Measurements from ENCODE around the gene CREB3L1.

Gene CREB3L1

GRCh38 chr11:46293066-46293465 lies 15.6 kb downstream of the CREB3L1 start:
- H3K4me3 ChIP-seq (ENCODE audit: low read depth, low read length), result no peak overlapping the region
- TF ChIP-seq, protein P1, sequence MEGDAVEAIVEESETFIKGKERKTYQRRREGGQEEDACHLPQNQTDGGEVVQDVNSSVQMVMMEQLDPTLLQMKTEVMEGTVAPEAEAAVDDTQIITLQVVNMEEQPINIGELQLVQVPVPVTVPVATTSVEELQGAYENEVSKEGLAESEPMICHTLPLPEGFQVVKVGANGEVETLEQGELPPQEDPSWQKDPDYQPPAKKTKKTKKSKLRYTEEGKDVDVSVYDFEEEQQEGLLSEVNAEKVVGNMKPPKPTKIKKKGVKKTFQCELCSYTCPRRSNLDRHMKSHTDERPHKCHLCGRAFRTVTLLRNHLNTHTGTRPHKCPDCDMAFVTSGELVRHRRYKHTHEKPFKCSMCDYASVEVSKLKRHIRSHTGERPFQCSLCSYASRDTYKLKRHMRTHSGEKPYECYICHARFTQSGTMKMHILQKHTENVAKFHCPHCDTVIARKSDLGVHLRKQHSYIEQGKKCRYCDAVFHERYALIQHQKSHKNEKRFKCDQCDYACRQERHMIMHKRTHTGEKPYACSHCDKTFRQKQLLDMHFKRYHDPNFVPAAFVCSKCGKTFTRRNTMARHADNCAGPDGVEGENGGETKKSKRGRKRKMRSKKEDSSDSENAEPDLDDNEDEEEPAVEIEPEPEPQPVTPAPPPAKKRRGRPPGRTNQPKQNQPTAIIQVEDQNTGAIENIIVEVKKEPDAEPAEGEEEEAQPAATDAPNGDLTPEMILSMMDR (IDR thresholded peaks at IDR 0.05; ENCODE audit: borderline replicate concordance, insufficient read depth, low read depth, low read length), result no peak

- H3K4me3 ChIP-seq (ENCODE audit: low read depth, low read length), result no peak overlapping the region
- TF ChIP-seq, protein P1 (IDR thresholded peaks at IDR 0.05; ENCODE audit: borderline replicate concordance, insufficient read depth, low read depth, low read length), result no peak
These were observed 16.2 kb downstream of the CREB3L1 start for GRCh38 chr11:46293641-46294103.

GRCh38 chr11:46294365-46295309 lies 17.2 kb downstream of the CREB3L1 start:
- TF ChIP-seq, protein P1 (IDR thresholded peaks at IDR 0.05; ENCODE audit: borderline replicate concordance, insufficient read depth, low read depth, low read length), result no peak
- peak overlapping the region; percentile 38 for H3K4me3 ChIP-seq (ENCODE audit: low read depth, low read length)

- H3K4me3 ChIP-seq (ENCODE audit: low read depth, low read length), result peak overlapping the region; percentile 38
- TF ChIP-seq, protein P1 (IDR thresholded peaks at IDR 0.05; ENCODE audit: borderline replicate concordance, insufficient read depth, low read depth, low read length), result no peak
These were observed 18.0 kb downstream of the CREB3L1 start for GRCh38 chr11:46295312-46296058.

DNA sequence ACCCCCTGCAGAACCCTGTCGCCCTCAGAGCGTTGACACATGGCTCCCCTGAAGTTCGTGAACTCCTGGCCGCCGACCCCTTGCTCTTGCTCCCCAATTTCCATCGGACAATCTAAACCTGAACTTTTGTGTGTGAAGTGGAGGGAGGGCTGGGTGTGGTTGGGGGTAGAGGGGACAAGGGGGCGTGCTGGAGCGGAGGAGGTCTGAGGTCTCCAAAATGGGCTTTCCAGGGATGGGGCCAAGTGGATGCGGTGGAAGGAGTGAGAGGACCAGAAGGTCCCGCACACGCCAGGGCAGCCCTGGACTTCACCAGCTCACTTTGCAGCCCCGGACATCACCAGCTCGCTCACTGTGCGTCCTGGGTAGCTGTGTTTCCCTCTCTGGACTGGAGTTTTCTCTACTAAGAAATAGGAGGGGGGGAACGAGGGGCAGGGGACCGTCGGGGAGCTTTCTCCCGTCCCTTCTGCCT lies 18.6 kb downstream of the CREB3L1 start:
- peak overlapping the region; percentile 38 for H3K4me3 ChIP-seq (ENCODE audit: low read depth, low read length)

DNA sequence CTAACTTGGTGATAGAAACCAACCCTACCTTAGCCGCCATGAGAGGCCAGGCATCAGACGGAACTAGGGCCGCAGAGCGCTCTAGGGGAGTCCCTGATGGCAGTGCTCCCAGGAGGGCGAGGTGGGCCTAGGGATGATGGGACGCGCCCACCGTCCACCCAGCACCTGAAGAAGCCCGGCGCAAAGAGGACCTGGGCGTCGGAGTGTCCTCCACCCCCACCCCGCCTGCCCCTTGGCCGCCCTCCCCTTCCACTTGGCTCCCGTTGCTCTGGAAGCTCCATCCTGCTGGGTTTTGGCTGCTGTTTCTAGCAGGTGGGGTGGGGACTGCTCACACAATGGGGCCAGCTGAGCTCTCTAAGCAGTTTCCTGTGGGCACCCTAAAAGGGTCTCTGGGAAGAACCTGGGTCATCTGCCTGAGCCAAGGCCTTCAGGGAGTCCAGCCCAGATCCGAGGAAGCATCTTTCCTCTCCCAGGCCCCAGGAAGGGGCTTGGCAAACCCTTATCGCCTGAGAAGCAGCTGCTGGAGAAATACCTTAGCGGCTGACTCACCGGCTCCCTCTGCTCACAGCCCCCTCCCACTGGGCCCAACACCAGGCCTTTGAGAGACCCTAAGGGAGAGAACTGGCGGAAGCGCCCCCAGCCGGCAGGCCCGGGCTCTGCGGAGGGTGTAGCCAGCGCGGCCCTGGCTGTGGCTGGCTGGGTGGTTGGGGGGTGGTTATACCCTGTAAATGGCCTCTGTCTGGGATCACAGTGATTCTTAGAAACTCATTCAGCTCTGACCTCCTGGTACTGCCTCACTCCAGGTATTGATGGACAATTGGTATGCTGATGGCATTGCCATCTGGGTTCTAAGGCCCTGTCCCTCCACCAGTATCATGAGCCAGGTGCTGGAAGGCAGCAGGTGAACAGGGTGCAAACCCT lies 19.3 kb downstream of the CREB3L1 start:
- H3K4me3 ChIP-seq (ENCODE audit: low read depth, low read length), result no peak overlapping the region
- TF ChIP-seq, protein P1 (IDR thresholded peaks at IDR 0.05; ENCODE audit: borderline replicate concordance, insufficient read depth, low read depth, low read length), result peak; percentile 37; the same call in 1 of the 2 replicates

More for the DNA sequence above, 18.6 kb downstream of the CREB3L1 start:
- TF ChIP-seq, protein P1 (IDR thresholded peaks at IDR 0.05; ENCODE audit: borderline replicate concordance, insufficient read depth, low read depth, low read length), result no peak
